ENCODE data around the gene KCNN4. TPM values are rescaled to one million over a fixed set of nuclear protein-coding genes. Genes with fewer than 3 reads are reported as not detected.
"Not testable (repeated sequence)": the region's sequence is repeated elsewhere in the genome, so short reads cannot be mapped to it uniquely, and the experiment has no call there.

The KCNN4 gene
- total RNA-seq, 2 donors from 2014 or later: 2.8 to 3.5 TPM

- H3K4me3 ChIP-seq: no peak overlapping the region
- no peak overlapping the region for H3K27ac ChIP-seq
- DNase-seq (ENCODE audit: low spot score): no peak
- ATAC-seq (ENCODE audit: insufficient number of reproducible peaks, low FRiP score, low read depth): no peak
- H3K9me3 ChIP-seq: no peaks in the 10 kb centered on the region
- no peaks in the 10 kb centered on the region for H3K4me1 ChIP-seq (ENCODE audit: control insufficient read depth in 1 of 2, low read depth in 2 of 2)
- H3K27me3 ChIP-seq (replicated peaks; ENCODE audit: insufficient read depth): no peaks in the 10 kb centered on the region
- no peaks in the 10 kb centered on the region for H3K36me3 ChIP-seq
- no peak for TF ChIP-seq CTCF (IDR thresholded peaks at IDR 0.05)
Observed at GRCh38 chr19:43812259-43812658, 31.5 kb upstream of the KCNN4 start.

GRCh38 chr19:43811837-43812236 lies 31.1 kb upstream of the KCNN4 start:
- Histone ChIP-seq H3K27me3 (replicated peaks; ENCODE audit: insufficient read depth) (no peaks in the 10 kb centered on the region), H3K27ac (no peak overlapping the region), H3K36me3 (no peaks in the 10 kb centered on the region), H3K4me3 (no peak overlapping the region), H3K4me1 (ENCODE audit: control insufficient read depth in 1 of 2, low read depth in 2 of 2) (no peaks in the 10 kb centered on the region), H3K9me3 (no peaks in the 10 kb centered on the region)
- no peak for DNase-seq (ENCODE audit: low spot score)
- no peak for ATAC-seq (ENCODE audit: insufficient number of reproducible peaks, low FRiP score, low read depth)
- TF ChIP-seq CTCF (IDR thresholded peaks at IDR 0.05): no peak

DNA sequence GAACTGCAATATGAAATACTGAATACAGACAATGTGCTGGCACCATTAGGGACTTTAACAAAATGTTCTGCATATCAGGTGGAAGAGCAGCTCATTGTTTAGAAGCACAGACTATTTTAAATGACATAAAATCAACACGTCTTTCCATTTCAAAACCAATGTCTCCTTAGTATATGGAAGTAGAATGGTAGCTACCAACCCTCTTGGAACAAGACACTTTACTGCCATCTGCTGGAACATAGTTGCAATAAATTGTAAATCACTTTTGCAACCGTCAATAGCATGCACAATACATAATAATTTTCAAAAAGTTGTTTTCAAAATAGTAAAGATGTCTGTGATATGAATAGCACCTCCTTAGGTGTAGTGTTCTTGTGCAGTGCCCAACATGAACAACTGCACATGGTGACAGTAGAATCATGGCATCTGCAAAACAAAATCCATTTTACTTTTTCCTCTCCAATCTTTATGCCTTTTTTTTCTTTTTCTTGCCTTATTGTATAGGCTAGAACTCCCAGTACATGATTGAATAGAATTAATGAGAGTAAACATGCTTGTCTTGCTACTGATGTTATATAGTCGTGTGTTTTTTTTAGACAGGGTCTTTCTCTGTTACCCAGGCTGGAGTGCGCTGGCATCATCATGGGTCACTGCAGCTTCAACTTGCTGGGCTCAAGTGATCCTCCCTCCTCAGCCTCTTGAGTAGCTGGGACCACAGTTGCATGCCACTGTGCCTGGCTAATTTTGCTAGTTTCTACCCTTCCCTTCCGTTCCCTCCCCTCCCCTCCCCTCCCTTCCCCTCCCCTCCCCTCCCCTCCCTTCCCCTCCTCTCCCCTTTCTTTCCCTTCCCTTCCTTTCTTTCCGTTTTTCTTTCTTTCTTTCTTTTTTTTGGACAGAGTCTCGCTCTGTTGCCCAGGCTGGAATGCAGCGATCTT lies 29.3 kb upstream of the KCNN4 start:
- ATAC-seq (ENCODE audit: insufficient number of reproducible peaks, low FRiP score, low read depth) (no peak), DNase-seq (ENCODE audit: low spot score) (no peak)
- Histone ChIP-seq H3K36me3 (no peaks in the 10 kb centered on the region), H3K4me1 (ENCODE audit: control insufficient read depth in 1 of 2, low read depth in 2 of 2) (no peaks in the 10 kb centered on the region), H3K27me3 (replicated peaks; ENCODE audit: insufficient read depth) (no peaks in the 10 kb centered on the region), H3K9me3 (no peaks in the 10 kb centered on the region), H3K4me3 (no peak overlapping the region), H3K27ac (no peak overlapping the region)
- peak; percentile 40 for TF ChIP-seq CTCF (IDR thresholded peaks at IDR 0.05)

- H3K4me3 ChIP-seq: no peak overlapping the region
- H3K4me1 ChIP-seq (ENCODE audit: control insufficient read depth in 1 of 2, low read depth in 2 of 2): no peaks in the 10 kb centered on the region
- no peak overlapping the region for H3K27ac ChIP-seq
- H3K27me3 ChIP-seq (replicated peaks; ENCODE audit: insufficient read depth): no peaks in the 10 kb centered on the region
- no peak for TF ChIP-seq CTCF (IDR thresholded peaks at IDR 0.05)
- DNase-seq (ENCODE audit: low spot score): no peak
- no peaks in the 10 kb centered on the region for H3K9me3 ChIP-seq
- H3K36me3 ChIP-seq: no peaks in the 10 kb centered on the region
- ATAC-seq (ENCODE audit: insufficient number of reproducible peaks, low FRiP score, low read depth): no peak
Observed at GRCh38 chr19:43807651-43808050, 26.9 kb upstream of the KCNN4 start.

DNA sequence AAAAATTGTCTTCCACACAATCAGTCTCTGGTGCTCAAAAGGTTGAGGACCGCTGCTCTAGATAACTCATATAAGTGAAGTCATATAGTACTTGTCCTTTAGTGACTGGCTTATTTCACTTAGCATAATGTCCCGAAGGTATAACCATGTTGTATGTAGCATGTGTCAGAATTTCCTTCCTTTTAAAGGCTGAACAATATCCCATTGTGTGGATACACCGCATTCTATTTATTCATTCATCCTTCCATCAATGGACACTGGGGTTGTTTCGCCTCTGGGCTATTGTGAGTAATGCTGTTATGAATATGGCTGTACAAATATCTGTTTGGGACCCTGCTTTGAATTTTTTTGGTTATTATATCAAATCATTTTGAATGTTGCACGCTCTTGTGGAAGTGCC lies 26.1 kb upstream of the KCNN4 start:
- no peak overlapping the region for H3K27ac ChIP-seq
- no peak for ATAC-seq (ENCODE audit: insufficient number of reproducible peaks, low FRiP score, low read depth)
- DNase-seq (ENCODE audit: low spot score): no peak
- TF ChIP-seq CTCF (IDR thresholded peaks at IDR 0.05): no peak
- no peaks in the 10 kb centered on the region for H3K27me3 ChIP-seq (replicated peaks; ENCODE audit: insufficient read depth)
- H3K4me3 ChIP-seq: no peak overlapping the region
- H3K36me3 ChIP-seq: no peaks in the 10 kb centered on the region
- no peaks in the 10 kb centered on the region for H3K4me1 ChIP-seq (ENCODE audit: control insufficient read depth in 1 of 2, low read depth in 2 of 2)
- H3K9me3 ChIP-seq: no peaks in the 10 kb centered on the region

- not testable (repeated sequence) for H3K4me1 ChIP-seq (ENCODE audit: control insufficient read depth in 1 of 2, low read depth in 2 of 2); DNase-seq (ENCODE audit: low spot score); H3K36me3 ChIP-seq; ATAC-seq (ENCODE audit: insufficient number of reproducible peaks, low FRiP score, low read depth); H3K4me3 ChIP-seq; H3K9me3 ChIP-seq; H3K27me3 ChIP-seq (replicated peaks; ENCODE audit: insufficient read depth); H3K27ac ChIP-seq
Observed at GRCh38 chr19:43806401-43806800, 25.6 kb upstream of the KCNN4 start.
